Measurements from ENCODE around the gene LPAR3. TPM values are rescaled to one million over a fixed set of nuclear protein-coding genes. Genes with fewer than 3 reads are reported as not detected.

LPAR3 gene
- polyA plus RNA-seq, 2 of the 4 experiments (the other 2 are of a cell fraction): 0.01 to 0.08 TPM

DNA sequence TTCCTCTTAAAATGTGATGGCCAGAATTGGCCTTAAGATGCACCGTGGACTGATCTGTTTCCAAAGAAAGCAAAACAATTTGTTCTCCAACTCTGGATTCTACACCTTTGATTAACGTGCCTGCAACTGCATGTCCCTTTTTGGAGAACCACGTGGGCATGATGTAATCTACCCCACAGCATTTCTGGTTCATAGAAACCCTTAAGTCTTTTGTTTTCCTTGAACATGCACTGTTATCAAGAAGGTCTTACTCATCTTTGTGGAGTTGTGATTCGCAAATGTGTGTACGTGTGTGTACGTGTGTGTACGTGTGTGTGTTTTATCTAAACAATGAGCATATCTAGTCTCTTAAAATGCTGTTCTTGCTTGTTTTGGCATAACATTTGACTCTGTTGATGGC, 57.8 kb downstream of the LPAR3 start:
- no peaks in the 10 kb centered on the region for H3K9me3 ChIP-seq
- WGBS (ENCODE audit: missing lambda C conversion rate): 67% methylated on average over 7 of the region's 7 CpGs
- H3K4me2 ChIP-seq: no peak overlapping the region; the same call in 2 of the 3 replicates
- H3K4me1 ChIP-seq: peaks cover 20% of the 10 kb centered on the region
- no peak overlapping the region for H3K4me3 ChIP-seq
- DNase-seq (ENCODE audit: low read depth in 1 of 2, low spot score in 1 of 2): no peak
- TF ChIP-seq HOXB13 (CRISPR knock-in tag; IDR thresholded peaks at IDR 0.05; ENCODE audit: low read depth) (no peak), TFCP2L1 (CRISPR knock-in tag; IDR thresholded peaks at IDR 0.05) (no peak), ZSCAN20 (CRISPR knock-in tag; IDR thresholded peaks at IDR 0.05) (no peak), GATA3 (IDR thresholded peaks at IDR 0.05; ENCODE audit: borderline replicate concordance) (no peak), NPAS2 (CRISPR knock-in tag; IDR thresholded peaks at IDR 0.05; ENCODE audit: borderline replicate concordance) (no peak), RFX5 (IDR thresholded peaks at IDR 0.05) (no peak), BHLHE40 (IDR thresholded peaks at IDR 0.05; ENCODE audit: low read depth, low read length) (no peak), KDM5A (IDR thresholded peaks at IDR 0.05) (no peak), ZNF302 (CRISPR knock-in tag; IDR thresholded peaks at IDR 0.05) (no peak), HOXA7 (CRISPR knock-in tag; IDR thresholded peaks at IDR 0.05) (no peak)
- CTCF ChIA-PET: no interaction called here
- no peak for ATAC-seq
- POLR2A ChIA-PET: no interaction called here
- H3K27ac ChIP-seq: no peak overlapping the region
- no peak for FAIRE-seq

GRCh38 chr1:84834419-84835064, 58.5 kb downstream of the LPAR3 start:
- no peaks in the 10 kb centered on the region for H3K9me3 ChIP-seq
- ATAC-seq (peak; percentile 56 to 59; a peak in 4 of 6 replicates), DNase-seq (ENCODE audit: low read depth in 1 of 2, low spot score in 1 of 2) (peak in 1 of 2 experiments; percentile 33), FAIRE-seq (no peak)
- CTCF ChIA-PET: no interaction called here
- POLR2A ChIA-PET: no interaction called here
- WGBS (ENCODE audit: missing lambda C conversion rate): 65% methylated on average over 1 of the region's 1 CpG
- H3K4me3 ChIP-seq: no peak overlapping the region
- H3K4me2 ChIP-seq: peak overlapping the region; percentile 33; the same call in 2 of the 3 replicates
- TF ChIP-seq ZC3H11A (IDR thresholded peaks at IDR 0.05): no peak
- no peak for TF ChIP-seq HDAC2 (IDR thresholded peaks at IDR 0.05)
- TF ChIP-seq, protein P1, sequence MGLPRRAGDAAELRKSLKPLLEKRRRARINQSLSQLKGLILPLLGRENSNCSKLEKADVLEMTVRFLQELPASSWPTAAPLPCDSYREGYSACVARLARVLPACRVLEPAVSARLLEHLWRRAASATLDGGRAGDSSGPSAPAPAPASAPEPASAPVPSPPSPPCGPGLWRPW (IDR thresholded peaks at IDR 0.05): no peak
- TF ChIP-seq POLR2A (IDR thresholded peaks at IDR 0.05; ENCODE audit: low read length): no peak
- 0 out of 2 replicates have a peak, but pooled peaks have one; percentile 31 for TF ChIP-seq JUNB (IDR thresholded peaks at IDR 0.05)
- TF ChIP-seq FOSL2 (IDR thresholded peaks at IDR 0.05): no peak
- TF ChIP-seq FOSL2 (CRISPR knock-in tag; IDR thresholded peaks at IDR 0.05): peak; percentile 20; the same call in 1 of the 2 replicates
- TF ChIP-seq TFCP2L1 (CRISPR knock-in tag; IDR thresholded peaks at IDR 0.05): no peak
- H3K27ac ChIP-seq: no peak overlapping the region
- peaks cover 20% of the 10 kb centered on the region for H3K4me1 ChIP-seq

DNA sequence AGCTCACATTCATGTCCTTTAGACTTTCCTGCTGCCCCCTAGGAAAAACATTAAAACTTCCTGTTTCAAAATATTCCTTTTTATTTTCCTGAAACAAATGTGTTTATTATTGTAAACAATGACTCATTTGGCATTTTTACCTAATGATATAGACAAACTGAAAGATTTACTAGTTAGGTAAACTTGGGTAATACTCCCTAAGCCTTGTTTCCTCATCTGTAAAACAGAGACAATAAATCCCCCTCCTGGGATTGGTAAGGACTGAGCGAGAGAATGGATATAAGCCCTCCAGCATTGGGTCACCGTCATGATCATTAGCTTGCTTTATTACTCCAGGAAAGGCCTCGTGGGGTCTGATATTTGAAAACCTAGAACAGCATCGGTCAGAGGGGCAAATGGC, 59.8 kb downstream of the LPAR3 start:
- ChIA-PET POLR2A (no interaction called here), CTCF (interaction anchor here (1.3 kb wide), 1 partner anchor 51 kb away, joined by 3 read pairs; no protein-coding TSS in a partner anchor)
- Histone ChIP-seq H3K4me3 (no peak overlapping the region), H3K9me3 (no peaks in the 10 kb centered on the region), H3K27ac (no peak overlapping the region), H3K4me2 (no peak overlapping the region), H3K4me1 (peaks cover 20% of the 10 kb centered on the region)
- FAIRE-seq (no peak), DNase-seq (ENCODE audit: low read depth in 1 of 2, low spot score in 1 of 2) (no peak), ATAC-seq (no peak)
- TF ChIP-seq ZSCAN20 (CRISPR knock-in tag; IDR thresholded peaks at IDR 0.05): no peak
- no peak for TF ChIP-seq FOSL2 (IDR thresholded peaks at IDR 0.05)
- TF ChIP-seq FOSL2 (CRISPR knock-in tag; IDR thresholded peaks at IDR 0.05): peak; percentile 17; the same call in 1 of the 2 replicates
- no peak for TF ChIP-seq MYC (IDR thresholded peaks at IDR 0.05; ENCODE audit: borderline replicate concordance, low read length)
- WGBS (ENCODE audit: missing lambda C conversion rate): 50% methylated on average over 4 of the region's 4 CpGs

DNA sequence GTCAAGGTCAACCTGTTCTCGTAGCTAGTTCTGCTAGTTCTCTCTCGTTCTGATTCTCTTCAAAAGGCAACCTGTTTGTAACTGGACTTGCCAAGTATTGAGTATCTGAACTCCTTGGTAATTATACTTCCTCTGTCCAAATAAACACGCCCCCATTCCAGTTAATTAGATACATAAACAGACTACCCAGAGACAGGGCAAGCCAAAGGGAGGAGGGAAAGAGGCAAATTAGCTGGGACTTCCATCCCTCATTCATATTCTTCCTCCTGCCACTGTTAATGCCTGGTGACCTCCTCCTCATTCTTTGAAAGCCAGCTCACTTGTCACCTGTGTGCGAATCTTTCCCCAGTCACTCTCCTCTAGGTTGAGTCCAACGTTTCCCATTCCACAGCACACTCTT, 62.9 kb downstream of the LPAR3 start:
- ATAC-seq (no peak), DNase-seq (ENCODE audit: low read depth in 1 of 2, low spot score in 1 of 2) (no peak), FAIRE-seq (no peak)
- no peak overlapping the region for H3K4me3 ChIP-seq
- no peak overlapping the region for H3K27ac ChIP-seq
- POLR2A ChIA-PET: no interaction called here
- no peak overlapping the region for H3K4me2 ChIP-seq
- peaks cover 20% of the 10 kb centered on the region for H3K4me1 ChIP-seq
- CTCF ChIA-PET: no interaction called here
- no peaks in the 10 kb centered on the region for H3K9me3 ChIP-seq
- WGBS (ENCODE audit: missing lambda C conversion rate): 31% methylated on average over 5 of the region's 5 CpGs
- TF ChIP-seq POLR2AphosphoS2 (conservative IDR thresholded peaks at IDR 0.05; ENCODE audit: low read length): no peak
- TF ChIP-seq NR3C1 (IDR thresholded peaks at IDR 0.05): no peak
- TF ChIP-seq POLR2A (IDR thresholded peaks at IDR 0.05; ENCODE audit: low read length): no peak
- TF ChIP-seq, protein P2, sequence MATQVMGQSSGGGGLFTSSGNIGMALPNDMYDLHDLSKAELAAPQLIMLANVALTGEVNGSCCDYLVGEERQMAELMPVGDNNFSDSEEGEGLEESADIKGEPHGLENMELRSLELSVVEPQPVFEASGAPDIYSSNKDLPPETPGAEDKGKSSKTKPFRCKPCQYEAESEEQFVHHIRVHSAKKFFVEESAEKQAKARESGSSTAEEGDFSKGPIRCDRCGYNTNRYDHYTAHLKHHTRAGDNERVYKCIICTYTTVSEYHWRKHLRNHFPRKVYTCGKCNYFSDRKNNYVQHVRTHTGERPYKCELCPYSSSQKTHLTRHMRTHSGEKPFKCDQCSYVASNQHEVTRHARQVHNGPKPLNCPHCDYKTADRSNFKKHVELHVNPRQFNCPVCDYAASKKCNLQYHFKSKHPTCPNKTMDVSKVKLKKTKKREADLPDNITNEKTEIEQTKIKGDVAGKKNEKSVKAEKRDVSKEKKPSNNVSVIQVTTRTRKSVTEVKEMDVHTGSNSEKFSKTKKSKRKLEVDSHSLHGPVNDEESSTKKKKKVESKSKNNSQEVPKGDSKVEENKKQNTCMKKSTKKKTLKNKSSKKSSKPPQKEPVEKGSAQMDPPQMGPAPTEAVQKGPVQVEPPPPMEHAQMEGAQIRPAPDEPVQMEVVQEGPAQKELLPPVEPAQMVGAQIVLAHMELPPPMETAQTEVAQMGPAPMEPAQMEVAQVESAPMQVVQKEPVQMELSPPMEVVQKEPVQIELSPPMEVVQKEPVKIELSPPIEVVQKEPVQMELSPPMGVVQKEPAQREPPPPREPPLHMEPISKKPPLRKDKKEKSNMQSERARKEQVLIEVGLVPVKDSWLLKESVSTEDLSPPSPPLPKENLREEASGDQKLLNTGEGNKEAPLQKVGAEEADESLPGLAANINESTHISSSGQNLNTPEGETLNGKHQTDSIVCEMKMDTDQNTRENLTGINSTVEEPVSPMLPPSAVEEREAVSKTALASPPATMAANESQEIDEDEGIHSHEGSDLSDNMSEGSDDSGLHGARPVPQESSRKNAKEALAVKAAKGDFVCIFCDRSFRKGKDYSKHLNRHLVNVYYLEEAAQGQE (IDR thresholded peaks at IDR 0.05): no peak
- no peak for TF ChIP-seq CTCF (IDR thresholded peaks at IDR 0.05)
- no peak for TF ChIP-seq ATOH8 (CRISPR knock-in tag; IDR thresholded peaks at IDR 0.05; ENCODE audit: low read depth)
- TF ChIP-seq ELK1 (IDR thresholded peaks at IDR 0.05; ENCODE audit: low read depth, low read length): no peak
